Neural cell (in vitro differentiated cells): ENCODE measurements around the gene SV2C. TPM values are rescaled to one million over a fixed set of nuclear protein-coding genes. Genes with fewer than 3 reads are reported as not detected.

ENCODE experiments used
- H2AFZ ChIP-seq: fragments of 200-600, 300-800 bp; sonication (generic), shearing (Covaris generic); 2 replicates; pipeline ENCODE4 v1.6.0; 2014; ENCODE audit warnings: low read depth, mild to moderate bottlenecking, antibody characterized with exemption, low read length, moderate library complexity
- H3F3A ChIP-seq: fragments of 200-600 bp; shearing (Covaris generic); 2 replicates; pipeline ENCODE4 v1.6.1; 2016; ENCODE audit warnings: mild to moderate bottlenecking, moderate library complexity, mixed read lengths, antibody characterized with exemption, low read length; ENCODE audit not compliant: insufficient read depth, poor library complexity, severe bottlenecking
- H3K27ac ChIP-seq: fragments of 200-600, 300-800 bp; sonication (generic), shearing (Covaris generic); 2 replicates; pipeline ENCODE4 v1.5.1; 2014; ENCODE audit warnings: mild to moderate bottlenecking, low read length, moderate library complexity
- H3K27me3 ChIP-seq: fragments of 300-800, 200-600 bp; sonication (generic), shearing (Covaris generic); 2 replicates; pipeline ENCODE4 v1.6.0; 2014; ENCODE audit warnings: mild to moderate bottlenecking, low read depth, low read length, moderate library complexity; ENCODE audit not compliant: insufficient read depth
- H3K36me3 ChIP-seq: fragments of 300-800, 200-600 bp; sonication (generic), shearing (Covaris generic); 2 replicates; pipeline ENCODE4 v1.5.1; 2014; ENCODE audit warnings: mild to moderate bottlenecking, antibody characterized with exemption, low read length, moderate library complexity; ENCODE audit not compliant: insufficient read depth
- H3K4me2 ChIP-seq: fragments of 300-800, 200-600 bp; sonication (generic), shearing (Covaris generic); 2 replicates; pipeline ENCODE4 v1.6.0; 2014; ENCODE audit warnings: mild to moderate bottlenecking, low read length
- H3K4me3 ChIP-seq: fragments of 300-800, 200-600 bp; sonication (generic), shearing (Covaris generic); 2 replicates; pipeline ENCODE4 v1.5.1; 2014; ENCODE audit warnings: mild to moderate bottlenecking, low read length, moderate library complexity
- H3K79me2 ChIP-seq: fragments of 200-600 bp; shearing (Covaris generic); replicated peaks from 2 replicates; pipeline ENCODE4 v1.6.0; 2014; ENCODE audit warnings: mild to moderate bottlenecking, low read length, moderate library complexity; ENCODE audit not compliant: insufficient read depth
- H3K9ac ChIP-seq: fragments of 300-800, 200-600 bp; sonication (generic), shearing (Covaris generic); 2 replicates; pipeline ENCODE4 v1.6.1; 2016; ENCODE audit warnings: mild to moderate bottlenecking, low read length, mixed read lengths
- H3K9me2 ChIP-seq: fragments of 200-600 bp; shearing (Covaris generic); 2 replicates; pipeline ENCODE4 v1.6.1; 2016; ENCODE audit warnings: mild to moderate bottlenecking, low read length, mixed read lengths; ENCODE audit not compliant: insufficient read depth
- H3K9me3 ChIP-seq: fragments of 200-600, 300-800 bp; sonication (generic), shearing (Covaris generic); 2 replicates; pipeline ENCODE4 v1.6.1; 2016; ENCODE audit warnings: mild to moderate bottlenecking, mixed run types, low read length, moderate library complexity, mixed read lengths
- H4K20me1 ChIP-seq: fragments of 200-600 bp; shearing (Covaris generic); 2 replicates; pipeline ENCODE4 v1.6.1; 2016; ENCODE audit warnings: mild to moderate bottlenecking, mixed run types; ENCODE audit not compliant: insufficient read depth
- CTCF ChIP-seq: fragments of 450-650 bp; IDR thresholded peaks from 2 replicates; pipeline ENCODE4 v1.5.1; 2014; ENCODE audit warnings: antibody characterized with exemption, mild to moderate bottlenecking, moderate library complexity; ENCODE audit not compliant: poor library complexity, severe bottlenecking
- EP300 ChIP-seq: fragments of 450-650 bp; conservative IDR thresholded peaks from 2 replicates; pipeline ENCODE4 v1.6.1; 2014; ENCODE audit warnings: antibody characterized with exemption, mild to moderate bottlenecking, moderate library complexity; ENCODE audit not compliant: poor library complexity, severe bottlenecking
- EZH2 ChIP-seq: fragments of 200-600, 300-800 bp; shearing (Covaris generic), sonication (generic); IDR thresholded peaks from 2 replicates; pipeline ENCODE4 v1.6.1; 2014; ENCODE audit warnings: antibody characterized with exemption, low read length, borderline replicate concordance, mild to moderate bottlenecking; ENCODE audit not compliant: insufficient read depth, poor library complexity, severe bottlenecking
- MXI1 ChIP-seq: fragments of 450-650 bp; conservative IDR thresholded peaks from 2 replicates; pipeline ENCODE4 v1.6.1; 2014; ENCODE audit warnings: antibody characterized with exemption, mild to moderate bottlenecking; ENCODE audit not compliant: poor library complexity, severe bottlenecking
- POLR2AphosphoS5 ChIP-seq: IDR thresholded peaks from 2 replicates; pipeline ENCODE4 v1.6.1; 2012
- RAD21 ChIP-seq: fragments of 450-650 bp; conservative IDR thresholded peaks from 2 replicates; pipeline ENCODE4 v1.6.1; 2014; ENCODE audit warnings: antibody characterized with exemption, mild to moderate bottlenecking, moderate library complexity
- REST ChIP-seq: IDR thresholded peaks from 2 replicates; pipeline ENCODE4 v1.6.1; 2012; ENCODE audit warnings: borderline replicate concordance
- SMC3 ChIP-seq: fragments of 450-650 bp; conservative IDR thresholded peaks from 2 replicates; pipeline ENCODE4 v1.6.1; 2014; ENCODE audit warnings: antibody characterized with exemption, mild to moderate bottlenecking, moderate library complexity; ENCODE audit not compliant: poor library complexity
- TAF1 ChIP-seq: IDR thresholded peaks from 2 replicates; pipeline ENCODE4 v1.6.1; 2012; ENCODE audit warnings: low read depth
- polyA plus RNA-seq: library from polyadenylated mRNA; depleted of rRNA; stranded (reverse); fragments of >200 nt; gene quantifications from 2 replicates; pipeline ENCODE4 v1.2.3, GENCODE V29; 2014

SV2C gene
- polyA plus RNA-seq, 1 donor from 2014 or later = 0.45 TPM

GRCh38 chr5:76040806-76041205 is 42.4 kb upstream of the SV2C start:
- no peak overlapping the region for H3K9ac ChIP-seq
- no peak overlapping the region for H3K27ac ChIP-seq
- no peaks in the 10 kb centered on the region for H3K36me3 ChIP-seq
- no peaks in the 10 kb centered on the region for H3K27me3 ChIP-seq
- H3K79me2 ChIP-seq = no peaks in the 10 kb centered on the region
- no peaks in the 10 kb centered on the region for H4K20me1 ChIP-seq
- H2AFZ ChIP-seq = no peak overlapping the region
- H3K9me2 ChIP-seq = no peaks in the 10 kb centered on the region
- TF ChIP-seq RAD21 = no peak
- no peak overlapping the region for H3K4me3 ChIP-seq
- H3K9me3 ChIP-seq = no peaks in the 10 kb centered on the region
- no peak overlapping the region for H3K4me2 ChIP-seq
- no peaks in the 10 kb centered on the region for H3F3A ChIP-seq

DNA sequence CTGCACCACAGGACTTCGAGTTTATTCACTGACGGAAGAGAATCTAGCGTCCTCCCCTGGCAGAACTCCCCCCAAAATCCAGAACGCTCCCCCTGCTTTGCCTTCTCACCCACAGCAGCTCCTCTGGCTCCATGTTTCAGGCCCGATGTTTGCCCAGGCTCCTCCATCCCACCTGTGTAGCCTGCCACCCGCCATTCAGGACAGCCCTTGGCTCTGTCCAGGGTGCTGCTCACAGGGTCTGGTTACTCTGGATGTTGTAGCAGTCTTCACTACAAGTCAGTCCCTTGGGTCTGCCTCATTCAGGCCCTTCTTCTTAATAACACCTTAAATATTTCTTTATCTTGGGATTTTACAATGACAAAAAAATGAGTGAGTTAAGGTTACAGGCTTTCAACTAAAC is 41.3 kb upstream of the SV2C start:
- Histone ChIP-seq H3K4me3 (no peak overlapping the region), H3K9me2 (no peaks in the 10 kb centered on the region), H3K27me3 (no peaks in the 10 kb centered on the region), H3K9ac (no peak overlapping the region), H3F3A (no peaks in the 10 kb centered on the region), H3K4me2 (no peak overlapping the region), H3K27ac (no peak overlapping the region), H3K36me3 (no peaks in the 10 kb centered on the region), H4K20me1 (no peaks in the 10 kb centered on the region), H2AFZ (no peak overlapping the region), H3K9me3 (no peaks in the 10 kb centered on the region), H3K79me2 (no peaks in the 10 kb centered on the region)
- TF ChIP-seq SMC3 (no peak), TAF1 (no peak), RAD21 (no peak)

GRCh38 chr5:76046741-76047140 is 36.4 kb upstream of the SV2C start:
- H3K79me2 ChIP-seq = no peaks in the 10 kb centered on the region
- no peak for TF ChIP-seq SMC3
- no peak for TF ChIP-seq EZH2
- no peak for TF ChIP-seq CTCF
- no peak for TF ChIP-seq EP300
- TF ChIP-seq REST = no peak
- no peak for TF ChIP-seq POLR2AphosphoS5
- no peak for TF ChIP-seq TAF1
- no peak for TF ChIP-seq RAD21
- TF ChIP-seq MXI1 = no peak
- no peaks in the 10 kb centered on the region for H3F3A ChIP-seq

More at GRCh38 chr5:76046741-76047140, 36.4 kb upstream of the SV2C start:
- H2AFZ ChIP-seq = no peak overlapping the region
- no peaks in the 10 kb centered on the region for H4K20me1 ChIP-seq
- H3K9me2 ChIP-seq = no peaks in the 10 kb centered on the region
- no peaks in the 10 kb centered on the region for H3K27me3 ChIP-seq
- H3K4me3 ChIP-seq = no peak overlapping the region
- H3K36me3 ChIP-seq = no peaks in the 10 kb centered on the region
- no peak overlapping the region for H3K9ac ChIP-seq
- no peak overlapping the region for H3K27ac ChIP-seq
- no peak overlapping the region for H3K4me2 ChIP-seq
- H3K9me3 ChIP-seq = no peaks in the 10 kb centered on the region
